ENCODE data around the gene QRFPR. TPM values are rescaled to one million over a fixed set of nuclear protein-coding genes. Genes with fewer than 3 reads are reported as not detected.

Gene QRFPR
- total and polyA plus RNA-seq, 10 of the 15 experiments (the other 5 are each of a cell fraction or from before 2014, with no cell fraction given), result not detected

GRCh38 chr4:121330180-121330665 is 50.6 kb downstream of the QRFPR start (continued):
- TF ChIP-seq NRF1 (conservative IDR thresholded peaks at IDR 0.05; ENCODE audit: low read depth, low read length), result no peak

GRCh38 chr4:121326597-121326996 is 54.2 kb downstream of the QRFPR start:
- CTCF ChIA-PET, result interaction anchor here (1.1 kb wide), 1 partner anchor 19 kb away, joined by 3 read pairs; no protein-coding TSS in a partner anchor
- H4K20me1 ChIP-seq (ENCODE audit: control insufficient read depth, insufficient read depth), result no peaks in the 10 kb centered on the region
- H3K79me2 ChIP-seq (ENCODE audit: control insufficient read depth, insufficient read depth, low read length), result no peaks in the 10 kb centered on the region
- POLR2A ChIA-PET, result no interaction called here
- no peaks in the 10 kb centered on the region for H3K4me1 ChIP-seq (ENCODE audit: control insufficient read depth, insufficient read depth, low read length)
- no peaks in the 10 kb centered on the region for H3K36me3 ChIP-seq (ENCODE audit: control insufficient read depth in 2 of 2, insufficient read depth in 2 of 2, low read length in 1 of 2)
- no peak for TF ChIP-seq IRF5 (IDR thresholded peaks at IDR 0.05; ENCODE audit: borderline replicate concordance)
- TF ChIP-seq PRDM15 (CRISPR knock-in tag; IDR thresholded peaks at IDR 0.05), result no peak
- no peak for TF ChIP-seq RAD51 (IDR thresholded peaks at IDR 0.05)
- TF ChIP-seq SMAD1 (IDR thresholded peaks at IDR 0.05; ENCODE audit: low read depth, partially characterized antibody), result no peak
- TF ChIP-seq FOXM1 (IDR thresholded peaks at IDR 0.05; ENCODE audit: low read depth, low read length), result no peak
- no peak for TF ChIP-seq DPF2 (IDR thresholded peaks at IDR 0.05)
- no peak for TF ChIP-seq SIN3A (IDR thresholded peaks at IDR 0.05; ENCODE audit: low read depth, low read length)
- no peak for TF ChIP-seq BCL11A (IDR thresholded peaks at IDR 0.05; ENCODE audit: low read depth, low read length)
- TF ChIP-seq JUNB (IDR thresholded peaks at IDR 0.05), result no peak
- TF ChIP-seq CBX3 (IDR thresholded peaks at IDR 0.05; ENCODE audit: borderline replicate concordance, low read depth), result no peak
- no peak for TF ChIP-seq FOS (IDR thresholded peaks at IDR 0.05; ENCODE audit: borderline replicate concordance, extremely low read depth, insufficient read length)
- no peak for TF ChIP-seq SUZ12 (IDR thresholded peaks at IDR 0.05; ENCODE audit: unreplicated experiment)
- TF ChIP-seq ZNF24 (IDR thresholded peaks at IDR 0.05), result no peak
- no peak for TF ChIP-seq CBFB (IDR thresholded peaks at IDR 0.05; ENCODE audit: low read depth)
- TF ChIP-seq PML (IDR thresholded peaks at IDR 0.05; ENCODE audit: low read length), result no peak
- no peak for TF ChIP-seq PAX5 (IDR thresholded peaks at IDR 0.05; ENCODE audit: borderline replicate concordance, low read depth, low read length)
- no peak for TF ChIP-seq RUNX3 (IDR thresholded peaks at IDR 0.05; ENCODE audit: low read length)
- no peak for TF ChIP-seq POLR2AphosphoS5 (IDR thresholded peaks at IDR 0.05; ENCODE audit: low read length)
- no peak for TF ChIP-seq RELA (IDR thresholded peaks at IDR 0.05; ENCODE audit: borderline replicate concordance, partially characterized antibody)
- DNase-seq (ENCODE audit: low read depth, low spot score), result no peak
- H3K4me2 ChIP-seq (ENCODE audit: control insufficient read depth, insufficient read depth), result no peak overlapping the region
- BruUV-seq (replicated peaks), result no TSS peak
- intact Hi-C loops (cut with micrococcal nuclease; ENCODE audit: unreplicated experiment), result no loop called here
- SMC1A ChIA-PET (ENCODE audit: uncharacterized antibody, unreplicated experiment), result interaction anchor here (1.0 kb wide), 1 partner anchor 19 kb away, joined by 4 read pairs; no protein-coding TSS in a partner anchor
- no peaks in the 10 kb centered on the region for H3K9me3 ChIP-seq (replicated peaks; ENCODE audit: control insufficient read depth, insufficient read depth, low read length)
- H3K27ac ChIP-seq (ENCODE audit: control insufficient read depth, insufficient read depth), result no peak overlapping the region
- WGBS (ENCODE audit: insufficient coverage, insufficient replicate concordance, low lambda C conversion rate, missing lambda C conversion rate), result 0% methylated on average over 1 of the region's 1 CpG
- no peak overlapping the region for H2AFZ ChIP-seq (ENCODE audit: control insufficient read depth, low read depth, low read length)
- RAD21 ChIA-PET (ENCODE audit: unreplicated experiment), result no interaction called here
- ATAC-seq, result no peak
- in situ Hi-C loops (cut with MboI), result no loop called here
- H3K27me3 ChIP-seq (replicated peaks in 1 of 2; ENCODE audit: control insufficient read depth in 2 of 2, insufficient read depth in 2 of 2, low read length in 1 of 2), result peaks cover 1 to 4% of the 10 kb centered on the region in 2 experiments; a peak in 2 of 4 replicates
- no peak overlapping the region for H3K4me3 ChIP-seq
- no peak for FAIRE-seq
- H3K9ac ChIP-seq (ENCODE audit: control insufficient read depth, insufficient read depth, low read length), result no peak overlapping the region

All from GM12878 (cell line).